AG09309 (cell line): ENCODE results near the gene SAYSD1.

Experiments used
- DNase-seq: peaks from one replicate; pipeline ENCODE4 v3.0.0-alpha.2; 2010; ENCODE audit warnings: low read depth
- H3K4me3 ChIP-seq: 2 replicates; pipeline ENCODE4 v1.5.1; 2011; ENCODE audit warnings: mild to moderate bottlenecking, low read depth, low read length, moderate library complexity; ENCODE audit not compliant: control insufficient read depth
- CTCF ChIP-seq: IDR thresholded peaks from 2 replicates; pipeline ENCODE4 v1.5.1; 2011; ENCODE audit warnings: mild to moderate bottlenecking, low read depth, low read length, inconsistent platforms; ENCODE audit not compliant: insufficient read depth, control insufficient read depth; ENCODE audit errors: missing control alignments

The SAYSD1 gene

DNA sequence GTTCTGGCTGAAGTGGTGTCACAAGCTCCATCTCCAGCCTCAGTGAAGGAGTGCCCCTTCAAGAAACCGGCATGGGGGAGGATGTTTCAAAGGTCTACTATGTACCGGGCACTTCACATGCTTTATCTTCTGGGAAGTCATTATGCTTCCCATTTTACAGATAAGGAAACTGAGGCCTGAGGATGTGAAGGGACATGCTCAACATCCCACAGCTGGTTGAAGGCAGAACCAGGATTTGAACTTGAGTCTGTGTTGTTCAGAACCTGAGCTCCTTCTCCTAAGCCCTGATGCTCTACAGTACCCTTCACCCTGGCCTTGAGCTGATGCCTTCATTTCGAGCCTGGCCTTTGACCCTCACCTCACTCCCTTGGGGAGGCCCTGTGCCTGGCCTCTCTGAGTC lies 53.4 kb downstream of the SAYSD1 start:
- no peak overlapping the region for H3K4me3 ChIP-seq
- DNase-seq: no peak
- no peak for TF ChIP-seq CTCF

DNA sequence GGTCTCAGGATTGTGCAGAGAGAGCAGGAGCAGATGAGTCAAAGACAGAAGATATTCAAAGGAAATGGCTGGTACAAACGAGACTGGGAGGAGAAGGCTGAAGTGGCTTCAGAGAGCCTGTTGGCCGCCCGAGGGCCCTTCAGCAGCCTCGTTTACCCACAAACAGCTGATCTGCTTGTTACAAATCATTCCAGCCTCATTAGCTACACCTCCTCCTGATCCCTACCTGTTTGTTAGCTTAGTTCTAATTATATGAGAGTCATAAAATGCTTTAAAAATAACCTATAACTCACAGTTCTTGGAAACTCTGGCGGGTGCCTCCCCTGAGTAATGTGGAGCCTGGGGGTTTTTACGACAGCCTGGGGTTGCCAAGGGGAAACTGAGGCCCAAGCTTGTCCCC lies 53.8 kb downstream of the SAYSD1 start:
- H3K4me3 ChIP-seq: no peak overlapping the region
- no peak for DNase-seq
- no peak for TF ChIP-seq CTCF

- TF ChIP-seq CTCF: no peak
Observed at GRCh38 chr6:39060467-39061160, 54.4 kb downstream of the SAYSD1 start.

GRCh38 chr6:39059496-39060310 lies 55.3 kb downstream of the SAYSD1 start:
- no peak for TF ChIP-seq CTCF
- DNase-seq: no peak

More at GRCh38 chr6:39060467-39061160, 54.4 kb downstream of the SAYSD1 start:
- no peak overlapping the region for H3K4me3 ChIP-seq
- no peak for DNase-seq

GRCh38 chr6:39058471-39059147 lies 56.4 kb downstream of the SAYSD1 start:
- DNase-seq: no peak
- TF ChIP-seq CTCF: no peak
- no peak overlapping the region for H3K4me3 ChIP-seq

More at GRCh38 chr6:39059496-39060310, 55.3 kb downstream of the SAYSD1 start:
- no peak overlapping the region for H3K4me3 ChIP-seq

- H3K4me3 ChIP-seq: no peak overlapping the region
- no peak for DNase-seq
- no peak for TF ChIP-seq CTCF
Observed at GRCh38 chr6:39057251-39058155, 57.5 kb downstream of the SAYSD1 start.
